Effector CD8-positive, alpha-beta T cell (primary cell): ENCODE results near the gene PPP1R2C.

Experiments
- DNase-seq: peaks from one replicate; lab custom pipeline; 2025; lab: John Stamatoyannopoulos, UW
- total RNA-seq, 4 experiments: gene quantifications; one replicate each; lab custom pipeline; 2026; lab: John Stamatoyannopoulos, UW

The PPP1R2C gene
- total RNA-seq = 0 to 1.2 (median 0.58) reads per million in 4 experiments

GRCh38 chrX:42778096-42778495 is at the start of gene PPP1R2C:
Gene PPP1R2C, minus strand, starts transcription at chrX:42778163. Its CDS starts 84 bp downstream, at chrX:42778079.
- DNase-seq = no peak

GRCh38 chrX:42825201-42825600 is 47.2 kb upstream of the PPP1R2C start:
- DNase-seq = no peak

GRCh38 chrX:42824541-42824940 is 46.6 kb upstream of the PPP1R2C start:
- no peak for DNase-seq

DNA sequence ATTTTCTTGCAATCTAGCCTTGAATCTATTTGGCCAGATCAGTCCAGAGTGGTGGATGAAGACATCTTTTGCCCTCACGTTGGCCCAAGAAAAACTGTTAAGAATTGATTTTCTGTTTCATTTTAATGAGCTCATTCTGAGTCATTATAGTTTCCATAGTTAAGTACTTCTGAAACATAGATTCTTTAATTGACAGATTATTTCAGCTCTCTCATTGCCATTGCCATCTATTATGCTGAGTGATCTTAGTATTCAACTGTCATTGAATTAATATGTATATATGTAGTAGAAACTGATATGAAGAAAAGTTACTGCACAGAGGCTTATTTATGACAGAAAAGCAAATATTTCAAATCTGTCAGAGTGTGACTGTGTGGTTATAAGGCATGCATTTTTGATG is 45.5 kb upstream of the PPP1R2C start:
- DNase-seq = no peak

- no peak for DNase-seq
Observed at GRCh38 chrX:42821803-42822443, 44.0 kb upstream of the PPP1R2C start.

GRCh38 chrX:42818151-42818921 is 40.4 kb upstream of the PPP1R2C start:
- DNase-seq = no peak

DNA sequence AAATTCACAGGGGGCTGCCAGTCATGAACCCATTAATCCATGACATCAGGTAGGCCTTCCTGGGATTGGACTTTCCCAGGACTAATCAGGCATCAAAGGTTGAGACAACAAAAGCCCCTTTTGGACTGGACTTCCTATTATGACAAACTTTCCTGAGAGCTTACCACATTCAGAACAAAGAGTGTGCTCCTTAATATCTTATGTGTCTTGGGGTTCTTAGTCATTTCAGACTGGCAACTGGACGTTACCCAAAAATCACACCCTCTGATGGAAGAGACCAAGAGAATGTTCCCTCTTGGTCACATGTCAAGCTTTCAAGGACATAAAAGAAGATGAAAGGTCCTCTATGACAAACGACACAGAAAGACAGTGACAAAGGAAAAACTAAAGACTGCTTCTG is 31.6 kb upstream of the PPP1R2C start:
- DNase-seq = no peak

- DNase-seq = no peak
Observed at GRCh38 chrX:42807393-42807792, 29.4 kb upstream of the PPP1R2C start.

GRCh38 chrX:42804524-42804923 is 26.6 kb upstream of the PPP1R2C start:
- no peak for DNase-seq

DNA sequence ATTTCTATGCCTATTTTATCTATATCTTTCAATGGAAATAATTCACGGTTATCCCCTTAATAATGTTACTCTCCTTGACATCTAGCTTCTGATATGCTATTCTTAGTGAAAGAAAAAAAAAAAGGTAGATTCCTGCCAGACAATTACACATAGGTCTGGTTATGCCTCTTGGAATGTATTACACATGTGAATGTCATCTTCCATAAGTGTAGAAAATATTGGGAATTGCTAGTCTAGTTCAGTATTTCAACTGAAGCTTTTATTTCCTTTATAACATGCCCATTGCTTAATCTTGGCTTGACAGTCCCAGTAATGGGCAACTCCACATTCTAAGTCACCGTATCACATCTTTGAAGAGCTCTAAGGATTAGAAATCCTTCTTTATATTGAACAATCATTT is 25.4 kb upstream of the PPP1R2C start:
- DNase-seq = no peak

DNA sequence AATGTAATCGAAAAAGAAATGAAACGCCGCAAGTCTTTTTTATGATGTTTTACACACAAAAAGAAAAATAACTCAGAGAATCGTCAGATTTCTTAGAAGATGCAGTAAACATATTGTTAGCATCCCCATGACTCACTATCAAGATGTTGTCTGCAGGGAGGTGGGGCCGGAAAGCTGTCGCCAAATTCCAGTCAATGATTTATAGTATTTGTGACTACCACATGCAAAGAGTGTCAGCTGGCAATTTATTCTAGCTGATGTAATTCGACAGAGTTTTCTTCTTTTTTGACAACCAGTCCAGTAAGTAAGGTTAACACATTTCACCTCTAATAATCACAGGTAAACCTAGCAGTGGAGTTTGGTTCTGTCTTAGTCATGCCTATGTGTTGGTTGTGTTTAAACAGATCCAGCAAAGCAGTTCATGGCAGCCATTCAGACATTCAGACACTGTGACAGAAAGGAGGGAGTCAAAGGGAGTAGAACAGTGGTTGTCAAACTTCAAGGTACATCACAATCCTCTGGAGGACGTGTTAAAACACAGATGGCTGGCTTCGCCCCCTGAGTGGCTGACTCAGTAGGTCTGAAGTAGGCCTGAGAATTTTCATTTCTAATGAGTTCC is 19.8 kb upstream of the PPP1R2C start:
- no peak for DNase-seq

DNA sequence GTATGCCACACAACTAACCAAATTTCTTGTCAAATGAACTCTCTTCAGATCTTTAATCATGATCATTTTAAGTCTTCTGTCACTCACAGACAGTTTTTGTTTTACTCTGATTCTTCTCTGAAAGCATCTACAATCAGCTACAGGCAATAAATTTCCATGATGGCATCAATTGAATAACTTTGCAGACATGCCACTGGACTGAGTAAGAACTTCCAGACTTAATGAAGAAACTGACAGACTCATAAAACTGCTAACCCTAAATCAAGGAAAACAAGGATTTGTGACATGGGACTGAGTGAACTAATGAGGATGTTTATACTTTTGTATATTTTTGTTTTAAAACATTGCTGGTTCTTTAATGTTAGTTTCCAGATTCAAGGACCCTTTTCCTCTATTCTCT is 5.5 kb upstream of the PPP1R2C start:
- no peak for DNase-seq

DNA sequence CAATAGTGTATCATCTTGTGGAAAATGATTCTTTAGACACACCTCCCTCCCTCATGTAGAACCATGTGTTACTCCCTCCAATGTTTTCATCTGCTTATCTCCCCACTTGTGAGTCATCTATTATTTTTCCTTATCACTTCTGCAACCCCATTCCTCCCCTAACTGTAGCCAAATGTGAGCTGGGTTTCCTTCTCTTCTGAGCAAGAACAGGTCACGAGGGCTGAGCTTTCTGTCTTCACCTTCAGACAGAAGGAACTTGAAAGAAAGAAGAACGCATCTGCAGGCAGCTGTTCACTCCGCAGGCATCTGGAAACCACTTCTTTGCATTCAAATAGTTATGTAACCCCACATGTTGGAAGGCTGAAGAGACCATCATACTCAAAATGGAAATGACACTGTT is 1.8 kb downstream of the PPP1R2C start:
- no peak for DNase-seq

DNA sequence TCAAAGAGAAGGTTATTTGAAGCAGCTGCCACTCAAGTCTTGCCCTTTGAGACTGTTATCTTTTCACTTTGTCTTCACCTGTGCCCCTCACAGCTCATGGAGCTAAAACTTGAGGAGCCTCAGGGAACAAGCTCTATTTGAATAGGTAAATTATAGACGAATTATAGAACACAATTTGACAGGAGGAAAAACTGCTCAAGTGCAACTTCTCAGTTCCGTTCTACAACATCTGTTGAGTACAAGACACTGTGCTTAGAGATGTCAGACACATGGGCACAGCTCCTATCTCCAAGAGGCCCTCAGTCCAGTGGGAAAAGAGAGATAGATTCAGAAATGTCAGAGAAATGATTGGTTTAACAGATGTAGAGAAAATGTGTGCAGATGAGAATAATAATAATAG is 5.1 kb downstream of the PPP1R2C start:
- no peak for DNase-seq

DNA sequence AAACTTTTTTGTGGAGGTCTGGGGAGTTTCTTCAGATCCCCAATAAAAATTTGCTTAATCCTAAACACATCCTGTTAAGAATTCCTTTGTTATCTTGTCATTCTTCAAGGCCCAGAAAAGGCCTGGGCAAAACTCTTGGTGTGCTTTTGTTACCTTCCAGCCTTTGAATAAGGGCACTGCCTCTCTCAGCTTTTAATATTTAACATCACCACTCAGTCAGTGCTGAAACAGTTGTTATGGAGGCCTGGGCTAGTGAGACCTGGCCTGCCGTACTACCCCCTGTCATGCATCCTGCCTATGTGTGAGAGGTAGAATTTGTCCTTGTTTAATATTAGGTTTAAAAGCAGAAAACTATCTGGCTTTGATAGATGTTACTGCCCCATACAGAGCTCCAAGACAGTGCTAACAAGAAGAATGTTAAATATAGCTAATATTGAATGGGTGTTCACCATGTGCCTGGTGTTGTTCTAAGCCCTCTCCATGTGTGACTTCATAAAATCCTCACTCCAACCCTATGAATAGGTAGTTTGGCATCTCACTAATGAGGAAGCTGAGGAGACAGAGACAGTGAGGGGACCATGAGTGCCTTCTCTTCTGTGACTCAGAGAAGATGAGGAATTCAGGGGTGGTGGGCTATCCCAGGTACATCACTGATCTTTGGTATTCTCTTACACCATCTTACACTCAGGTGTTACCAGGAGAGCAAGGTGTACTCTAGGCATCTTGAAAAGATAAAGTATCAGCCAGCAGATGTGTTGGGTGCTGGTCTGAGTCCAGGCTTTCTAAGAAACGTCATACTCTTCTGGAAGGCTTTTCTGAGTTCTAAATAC is 6.2 kb downstream of the PPP1R2C start:
- no peak for DNase-seq

DNA sequence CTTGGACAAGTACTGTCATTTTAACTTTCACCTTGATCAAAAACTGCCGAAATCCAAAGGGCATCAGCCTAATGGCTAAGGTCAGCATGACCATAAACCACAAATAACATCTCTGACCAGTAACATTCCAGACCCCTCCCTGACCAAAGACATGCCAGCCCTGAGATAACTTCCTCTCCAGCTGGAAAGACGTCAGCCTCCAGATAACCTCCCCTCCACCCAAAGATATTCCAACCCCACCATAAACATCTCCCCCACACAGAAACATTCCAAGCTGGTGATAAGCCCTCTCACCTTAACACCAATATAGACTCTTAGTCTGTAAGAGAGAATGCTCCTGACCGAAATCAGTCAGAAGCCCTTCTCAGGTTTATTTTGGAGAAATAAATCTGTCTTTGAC is 7.4 kb downstream of the PPP1R2C start:
- no peak for DNase-seq

DNA sequence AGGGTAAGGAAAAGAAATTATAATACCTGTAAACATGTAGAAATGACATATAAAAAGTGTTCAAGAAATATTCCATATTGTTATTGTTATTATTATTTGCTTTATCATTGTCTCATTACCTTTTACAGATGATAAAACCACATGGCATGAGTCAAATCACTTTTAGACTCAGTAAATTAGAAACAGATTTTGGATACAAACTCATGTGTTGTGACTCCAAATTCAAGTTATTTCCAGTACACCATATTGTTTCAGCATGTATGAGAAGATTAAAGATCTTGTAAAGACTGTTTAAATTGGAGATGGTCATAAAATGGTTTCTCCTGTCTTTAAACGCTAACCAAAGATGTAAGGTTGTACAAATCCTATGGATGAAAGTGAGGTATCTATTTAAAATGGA is 18.1 kb downstream of the PPP1R2C start:
- no peak for DNase-seq

GRCh38 chrX:42755815-42756214 is 22.1 kb downstream of the PPP1R2C start:
- DNase-seq = no peak

GRCh38 chrX:42754603-42755002 is 23.4 kb downstream of the PPP1R2C start:
- no peak for DNase-seq

GRCh38 chrX:42754115-42754514 is 23.8 kb downstream of the PPP1R2C start:
- DNase-seq = no peak

GRCh38 chrX:42752730-42753129 is 25.2 kb downstream of the PPP1R2C start:
- DNase-seq = no peak

DNA sequence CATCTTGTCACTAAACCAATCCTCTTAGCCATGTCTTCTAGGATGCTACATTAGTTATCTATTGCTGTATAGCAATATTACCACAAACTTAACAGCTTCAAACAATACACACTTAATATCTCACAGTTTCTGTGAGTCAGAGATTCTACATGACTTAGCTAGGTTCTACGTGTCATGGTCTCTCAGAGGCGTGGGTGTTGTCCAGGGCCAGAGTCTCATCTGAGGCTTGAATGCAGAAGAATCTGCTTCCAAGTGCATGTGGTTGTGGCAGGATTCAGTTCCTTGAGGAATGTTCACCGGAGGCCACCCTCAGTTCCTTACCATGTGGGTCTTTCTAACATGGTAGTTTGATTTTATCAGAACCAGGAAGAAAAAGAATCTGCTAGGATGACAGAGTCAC is 26.4 kb downstream of the PPP1R2C start:
- no peak for DNase-seq
